Endothelial cell of hepatic sinusoid (primary cell): ENCODE results near the gene NAXD.
"Not testable (repeated sequence)": the region's sequence is repeated elsewhere in the genome, so short reads cannot be mapped to it uniquely, and the experiment has no call there.

Source experiments
- in situ Hi-C: cut with HindIII; loops from 2 replicates; pipeline ENCODE4 v1.10.0; 2017; ENCODE audit warnings: low sequenced_read_pairs

The NAXD gene

DNA sequence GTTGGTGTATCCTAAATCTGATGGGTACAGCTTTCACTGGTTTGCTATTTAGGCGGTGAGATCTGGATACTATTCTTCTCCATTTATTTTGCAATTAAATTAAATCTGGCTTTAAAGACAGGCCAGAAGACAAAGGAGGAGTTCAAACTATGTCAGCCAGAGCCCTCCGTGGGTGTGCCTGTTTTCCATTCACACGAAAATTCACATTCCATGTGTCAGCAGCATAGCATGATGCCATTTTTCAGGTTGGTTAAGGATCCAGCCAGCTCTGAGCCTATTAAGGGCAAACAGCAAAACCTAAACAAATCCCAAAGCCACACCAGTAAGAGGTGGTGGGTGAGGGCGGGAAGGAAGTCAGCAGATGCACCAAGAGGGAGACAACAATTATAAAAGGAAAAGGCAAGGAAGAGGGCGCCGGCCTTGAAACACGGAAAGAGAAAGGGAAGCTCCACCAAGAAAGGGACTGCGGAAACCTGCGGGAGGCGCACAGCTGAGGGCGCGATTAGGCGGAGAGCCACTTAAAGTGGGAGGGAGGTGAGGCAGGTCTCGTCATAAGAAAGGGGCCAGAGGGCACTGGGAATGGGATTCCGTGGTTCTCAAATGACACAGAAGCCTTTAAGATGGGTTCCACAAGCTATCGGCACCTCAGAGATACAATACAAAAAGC lies 47.6 kb downstream of the NAXD start:
- in situ Hi-C loops, result loop anchor here (5.0 kb wide), 1 partner anchor 69 kb away; no protein-coding TSS in a partner anchor

DNA sequence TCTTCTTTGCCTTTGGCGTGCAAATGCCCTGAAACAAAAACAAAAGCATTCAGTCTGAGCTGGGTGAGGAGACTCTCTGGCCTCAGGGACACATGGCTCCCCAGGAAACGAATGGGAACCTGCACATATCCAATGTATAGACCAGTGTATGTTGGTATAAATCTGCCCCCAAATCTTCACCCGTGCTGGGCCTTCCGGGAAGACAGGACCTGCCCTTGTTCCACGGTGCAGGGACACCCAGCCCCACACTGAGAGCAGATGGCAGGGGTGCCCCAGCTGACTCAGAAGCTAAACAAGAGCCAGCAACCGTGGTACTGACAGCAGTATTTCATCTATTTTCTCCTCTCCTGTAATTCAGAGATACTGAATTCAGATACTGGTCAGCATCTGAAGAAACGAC lies 48.1 kb downstream of the NAXD start:
- in situ Hi-C loops, result loop anchor here (5.0 kb wide), 1 partner anchor 69 kb away; no protein-coding TSS in a partner anchor

DNA sequence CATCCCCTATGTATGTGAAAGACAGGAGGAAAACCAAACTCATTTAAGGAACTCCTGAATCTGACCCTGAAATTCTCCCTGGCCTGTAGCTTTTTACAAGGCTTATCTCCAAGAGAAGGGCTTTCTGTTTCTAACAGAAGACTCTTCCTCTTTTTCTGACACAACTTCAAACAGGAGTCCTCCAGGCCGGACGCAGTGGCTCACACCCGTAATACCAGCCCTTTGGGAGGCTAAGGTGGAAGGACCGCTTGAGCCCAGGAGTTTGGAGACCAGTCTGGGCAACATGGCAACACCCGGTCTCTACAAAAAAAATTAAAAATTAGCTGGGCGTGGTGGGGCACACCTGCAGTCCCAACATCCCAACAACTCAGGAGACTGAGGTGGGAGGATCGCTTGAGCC lies 48.7 kb downstream of the NAXD start:
- in situ Hi-C loops, result loop anchor here (5.0 kb wide), 1 partner anchor 68 kb away; no protein-coding TSS in a partner anchor

DNA sequence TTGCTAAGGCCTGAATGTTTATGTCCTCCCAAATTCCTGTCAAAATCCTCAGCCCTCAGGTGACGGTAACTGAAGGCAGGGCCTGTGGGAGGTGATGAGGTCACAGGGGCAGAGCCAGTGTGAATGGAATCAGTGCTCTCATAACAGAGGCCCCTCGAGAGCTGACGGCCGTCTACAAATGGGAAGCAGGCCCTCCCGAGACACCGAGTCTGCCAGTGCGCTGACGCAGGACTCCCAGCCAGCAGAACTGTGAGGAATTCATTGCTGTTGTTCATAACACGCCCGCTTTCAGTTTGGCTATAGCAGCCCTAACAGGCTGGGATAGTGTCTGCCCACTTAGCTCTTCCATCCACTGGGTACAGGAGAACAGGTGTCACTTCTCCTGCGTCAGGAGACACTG lies 49.3 kb downstream of the NAXD start:
- in situ Hi-C loops, result loop anchor here (5.0 kb wide), 1 partner anchor 68 kb away; no protein-coding TSS in a partner anchor

DNA sequence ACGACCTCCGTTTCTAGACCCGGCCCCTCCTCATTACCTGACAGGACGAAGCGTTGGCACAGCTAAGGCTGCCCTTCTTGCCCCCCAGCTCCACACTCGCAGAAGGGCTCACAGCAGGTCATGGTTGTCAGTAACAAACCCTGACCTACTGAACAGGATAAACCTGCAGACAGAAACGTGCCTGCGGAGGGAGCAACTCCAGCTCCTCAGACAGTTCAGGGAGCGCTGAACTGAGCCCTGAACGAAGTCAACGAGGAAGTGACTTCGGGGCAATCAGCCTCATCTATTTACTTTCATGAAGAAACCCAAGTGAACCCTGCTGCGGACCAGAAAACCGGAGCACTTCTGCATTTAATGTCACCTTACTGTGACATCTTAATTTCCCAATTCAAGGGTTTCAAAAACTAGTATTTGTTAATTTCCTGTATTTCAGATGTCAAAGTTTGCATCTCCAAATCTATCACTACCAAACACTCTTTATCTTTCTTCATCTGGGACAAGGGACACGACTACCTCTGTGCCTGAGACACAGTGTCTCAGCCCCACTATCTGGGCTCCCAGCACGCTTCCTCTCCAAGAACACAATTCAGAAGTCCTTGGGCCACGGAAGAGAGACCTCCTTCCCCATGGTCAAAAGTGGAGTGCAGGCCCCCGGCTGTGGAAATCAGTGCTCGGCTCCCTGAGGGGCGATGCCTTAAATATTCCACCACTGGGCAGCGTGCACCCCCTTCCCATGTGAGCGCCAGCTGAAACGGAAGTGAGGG lies 50.3 kb downstream of the NAXD start:
- in situ Hi-C loops, result no loop called here

DNA sequence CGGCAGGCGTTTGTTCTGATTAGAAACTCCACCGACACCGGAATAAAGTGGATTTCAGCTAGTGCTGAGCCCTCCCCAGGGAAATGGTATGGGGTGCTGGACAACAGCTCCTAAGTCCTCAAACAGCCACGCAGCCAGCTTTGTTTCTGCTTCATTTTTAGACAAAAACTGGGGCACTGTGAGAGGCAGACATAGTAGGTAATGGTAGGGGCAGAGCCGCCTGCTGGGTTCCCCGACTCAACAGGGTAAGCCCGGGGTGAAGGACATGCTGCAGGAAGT lies 50.8 kb downstream of the NAXD start:
- in situ Hi-C loops, result no loop called here

DNA sequence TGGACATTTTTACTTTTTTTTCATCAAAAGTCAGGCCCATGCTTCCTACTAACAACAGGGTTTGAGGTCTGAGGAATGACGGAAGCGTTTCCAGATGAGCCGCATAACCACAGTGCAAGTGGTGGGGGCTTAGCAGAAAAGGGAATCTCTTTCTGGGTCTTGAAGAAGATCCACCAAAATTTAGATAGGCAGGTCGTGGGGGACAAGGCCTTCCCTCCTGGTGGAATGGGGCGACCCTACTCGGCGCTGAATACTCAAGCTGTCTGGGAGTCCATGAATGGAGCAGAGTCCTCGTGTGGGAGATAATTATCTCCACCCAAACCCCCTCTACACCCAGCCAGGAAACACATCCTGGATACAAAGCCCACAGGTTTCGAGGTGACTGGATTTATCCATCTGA lies 53.7 kb downstream of the NAXD start:
- in situ Hi-C loops, result no loop called here

DNA sequence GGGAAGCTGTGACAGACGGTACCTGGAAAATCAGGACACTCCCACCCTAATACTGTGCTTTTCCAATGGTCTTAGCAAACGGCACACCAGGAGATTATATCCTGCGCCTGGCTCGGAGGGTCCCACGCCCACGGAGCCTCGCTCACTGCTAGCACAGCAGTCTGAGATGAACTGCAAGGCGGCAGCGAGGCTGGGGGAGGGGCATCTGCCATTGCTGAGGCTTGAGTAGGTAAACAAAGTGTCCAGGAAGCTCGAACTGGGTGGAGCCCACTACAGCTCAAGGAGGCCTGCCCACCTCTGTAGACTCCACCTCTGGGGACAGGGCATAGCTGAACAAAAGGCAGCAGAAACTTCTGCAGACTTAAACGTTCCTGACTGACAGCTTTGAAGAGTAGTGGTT lies 54.5 kb downstream of the NAXD start:
- in situ Hi-C loops, result not testable (repeated sequence)

DNA sequence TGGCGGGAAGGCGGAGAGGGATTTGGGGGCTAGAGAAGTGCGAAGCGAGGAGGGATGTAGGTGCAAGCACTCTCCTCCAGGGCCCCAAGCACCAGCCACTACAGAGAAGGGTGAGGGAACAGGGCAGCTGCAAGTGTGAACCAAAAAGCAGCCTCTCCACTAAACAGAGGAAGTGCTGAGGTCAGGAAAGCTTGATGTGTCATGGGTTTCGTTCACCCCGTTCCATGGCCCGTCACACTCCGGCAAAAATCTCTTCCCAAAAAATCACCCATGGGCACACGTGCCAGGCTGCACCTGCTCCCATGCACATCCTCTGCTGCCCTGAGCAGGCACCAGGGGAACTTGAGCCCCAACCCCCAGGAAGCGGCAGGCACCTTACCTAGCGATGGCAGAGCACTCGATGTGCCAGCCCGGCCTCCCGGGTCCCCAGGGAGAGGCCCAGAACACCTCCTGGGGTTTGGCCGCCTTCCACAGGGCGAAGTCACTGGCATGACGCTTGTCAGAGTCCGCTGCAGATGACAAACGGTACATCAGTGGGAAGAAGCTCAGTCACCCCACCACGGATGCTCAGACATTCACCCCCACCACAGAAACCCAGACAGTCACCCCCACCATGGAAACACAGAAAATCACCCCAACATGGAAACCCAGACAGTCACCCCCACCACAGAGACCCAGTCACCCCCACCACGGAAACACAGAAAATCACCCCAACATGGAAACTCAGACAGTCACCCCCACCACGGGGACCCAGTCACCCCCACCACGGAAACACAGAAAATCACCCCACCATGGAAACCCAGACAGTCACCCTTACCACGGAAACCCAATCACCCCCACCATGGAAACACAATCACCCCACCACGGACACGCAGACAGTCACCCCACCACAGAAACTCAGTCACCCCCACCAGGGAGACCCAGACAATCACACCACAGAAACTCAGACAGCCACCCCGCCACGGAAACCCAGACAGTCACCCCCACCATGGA lies 61.5 kb downstream of the NAXD start:
- in situ Hi-C loops, result no loop called here

DNA sequence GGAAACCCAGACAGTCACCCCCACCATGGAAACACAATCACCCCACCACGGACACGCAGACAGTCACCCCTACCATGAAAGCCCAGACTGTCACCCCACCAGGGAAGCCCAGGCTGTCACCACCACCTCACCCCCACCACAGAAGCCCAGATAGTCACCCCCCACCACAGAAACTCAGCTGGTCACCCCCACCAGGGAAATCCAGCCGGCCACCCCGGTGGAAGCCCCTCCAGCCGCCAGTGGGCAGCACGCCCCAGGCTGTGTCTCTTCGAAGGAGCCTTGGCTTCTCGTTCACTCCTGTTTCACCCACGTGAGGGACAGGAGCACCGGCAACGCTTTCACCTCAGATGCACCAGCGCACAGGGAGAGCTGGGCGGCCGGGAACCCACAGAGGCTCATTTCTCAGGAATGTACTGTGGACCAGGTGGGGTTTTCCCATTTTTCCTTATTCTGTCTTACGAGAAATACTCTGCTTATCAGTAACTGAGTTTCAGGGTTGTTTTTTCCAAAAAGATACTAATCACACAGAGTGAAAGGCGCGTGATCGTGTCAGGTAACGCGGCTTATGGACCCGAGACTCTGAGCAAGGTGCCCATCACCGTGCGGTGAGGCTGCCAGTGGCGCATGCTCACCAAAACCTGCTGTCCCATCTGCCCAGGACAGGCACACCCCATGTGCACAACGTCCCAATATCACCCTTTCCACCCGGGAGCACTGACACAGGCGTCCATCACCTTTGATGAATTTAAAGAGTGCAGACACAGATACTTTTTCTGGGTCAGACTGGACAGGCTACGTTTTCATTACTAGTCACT lies 62.6 kb downstream of the NAXD start:
- in situ Hi-C loops, result no loop called here

DNA sequence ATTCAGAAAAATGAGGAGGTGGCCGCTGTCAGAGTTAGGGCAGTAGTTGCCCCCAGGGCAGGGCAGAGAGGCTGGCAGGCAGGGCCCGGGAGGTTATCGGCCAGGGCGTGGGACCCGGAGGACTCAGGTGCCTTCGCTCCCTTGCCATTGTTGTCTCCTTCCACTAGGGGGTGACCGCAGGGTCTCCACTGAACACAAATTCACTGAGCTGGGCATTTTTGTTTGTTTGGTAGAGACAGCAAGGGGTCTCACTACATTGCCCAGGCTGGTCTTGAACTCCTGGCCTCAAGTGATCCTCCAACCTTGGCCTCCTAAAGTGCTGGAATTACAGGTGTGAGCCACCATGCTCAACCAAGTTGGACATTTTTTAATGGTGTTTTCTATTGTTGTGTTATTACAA lies 65.5 kb downstream of the NAXD start:
- in situ Hi-C loops, result no loop called here

DNA sequence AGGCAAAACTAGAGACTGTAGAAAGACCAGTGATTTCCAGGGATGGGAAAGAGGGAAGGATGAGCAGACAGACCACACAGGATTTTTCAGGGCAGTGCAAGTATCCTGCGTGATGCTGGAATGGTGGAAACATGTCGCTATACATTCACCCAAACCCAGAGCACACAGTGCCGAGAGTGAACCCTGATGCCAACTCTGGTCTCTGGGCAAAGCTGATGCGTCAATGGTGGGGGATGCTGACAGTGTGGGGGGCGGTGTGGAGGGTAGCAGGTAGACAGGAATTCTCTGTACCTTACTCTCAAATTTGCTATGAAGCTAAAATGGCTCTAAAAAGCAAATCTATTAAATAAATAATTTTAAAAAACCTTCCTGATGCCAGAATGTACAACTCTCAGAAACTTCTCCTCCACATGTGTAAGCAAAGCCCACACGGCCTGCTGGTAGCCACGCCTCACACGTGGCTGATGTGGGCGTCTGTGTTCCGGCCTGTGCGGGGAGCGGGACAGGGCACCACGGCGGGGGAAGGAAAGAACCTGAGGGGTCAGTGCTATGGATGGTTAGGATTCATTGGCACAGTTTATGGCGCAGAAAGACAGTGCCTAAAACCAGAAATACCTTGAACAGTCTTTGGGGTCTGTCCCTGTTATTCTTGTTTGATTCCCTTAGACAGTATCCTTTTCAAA lies 66.7 kb downstream of the NAXD start:
- in situ Hi-C loops, result no loop called here

DNA sequence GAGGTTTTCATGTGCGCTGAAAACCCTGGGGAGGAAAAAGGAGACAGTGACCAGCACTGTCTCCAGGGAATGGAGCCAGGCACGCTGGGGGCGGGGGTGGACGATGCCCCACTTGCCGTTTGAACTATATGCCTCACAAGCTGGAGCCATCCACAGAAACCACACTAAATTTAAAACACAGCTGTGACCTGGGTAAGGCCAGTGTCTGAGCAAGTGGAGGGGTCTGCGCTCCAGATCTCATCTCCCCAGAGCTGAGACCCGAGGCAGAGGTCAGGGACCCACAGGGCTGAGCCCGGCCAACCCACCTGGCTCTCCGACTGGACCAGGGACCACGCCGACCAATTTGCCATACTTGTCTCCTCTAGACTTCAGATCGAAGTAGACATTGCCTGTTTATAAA lies 67.4 kb downstream of the NAXD start:
- in situ Hi-C loops, result no loop called here

DNA sequence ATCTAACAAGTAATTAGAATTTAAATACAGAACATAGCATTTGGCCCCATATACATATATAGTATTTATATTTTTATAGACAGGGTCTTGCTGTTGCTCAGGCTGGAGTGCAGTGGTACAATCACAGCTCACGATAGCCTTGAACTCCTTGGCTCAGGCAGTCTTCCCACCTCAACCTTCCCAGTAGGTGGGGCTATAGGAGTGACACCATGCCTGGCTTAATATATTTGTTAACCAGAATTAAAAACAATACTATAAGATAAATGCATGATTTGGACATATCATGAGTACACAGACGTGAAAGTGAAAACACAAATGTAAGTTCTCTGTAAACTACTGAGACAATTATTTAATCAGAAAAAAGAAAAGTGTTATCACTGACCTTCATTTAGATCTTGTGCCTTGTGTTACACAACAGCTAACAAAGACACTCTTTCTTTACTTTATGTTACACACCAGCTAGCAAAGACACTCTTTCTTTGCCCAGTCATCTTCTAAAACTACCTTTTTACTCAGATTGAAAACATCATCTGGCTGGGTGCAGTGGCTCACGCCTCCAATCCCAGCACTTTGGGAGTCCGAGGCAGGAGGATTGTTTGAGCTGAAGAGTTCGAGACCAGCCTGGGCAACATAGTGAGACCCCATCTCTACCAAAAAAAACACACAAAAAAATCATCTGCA lies 68.0 kb downstream of the NAXD start:
- in situ Hi-C loops, result no loop called here

DNA sequence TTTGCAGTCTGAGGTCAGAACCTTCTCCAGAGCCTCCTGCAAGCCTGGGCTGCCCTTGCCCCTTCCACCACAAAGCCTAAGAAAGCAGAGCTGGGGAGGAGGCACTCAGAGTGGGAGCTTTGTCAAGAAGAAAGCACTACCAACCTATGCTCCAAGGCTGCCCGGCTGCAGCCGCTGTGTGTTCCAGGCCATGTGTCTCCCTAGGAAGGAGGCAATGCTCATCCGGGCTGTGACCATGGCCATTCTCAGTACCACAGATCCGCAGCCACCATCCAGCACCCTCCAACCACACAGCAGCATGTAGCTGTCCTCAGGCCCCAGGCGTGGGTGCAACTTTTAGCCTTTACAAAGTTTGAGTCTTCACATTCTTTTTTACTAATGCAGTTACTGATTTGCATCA lies 68.6 kb downstream of the NAXD start:
- in situ Hi-C loops, result no loop called here

DNA sequence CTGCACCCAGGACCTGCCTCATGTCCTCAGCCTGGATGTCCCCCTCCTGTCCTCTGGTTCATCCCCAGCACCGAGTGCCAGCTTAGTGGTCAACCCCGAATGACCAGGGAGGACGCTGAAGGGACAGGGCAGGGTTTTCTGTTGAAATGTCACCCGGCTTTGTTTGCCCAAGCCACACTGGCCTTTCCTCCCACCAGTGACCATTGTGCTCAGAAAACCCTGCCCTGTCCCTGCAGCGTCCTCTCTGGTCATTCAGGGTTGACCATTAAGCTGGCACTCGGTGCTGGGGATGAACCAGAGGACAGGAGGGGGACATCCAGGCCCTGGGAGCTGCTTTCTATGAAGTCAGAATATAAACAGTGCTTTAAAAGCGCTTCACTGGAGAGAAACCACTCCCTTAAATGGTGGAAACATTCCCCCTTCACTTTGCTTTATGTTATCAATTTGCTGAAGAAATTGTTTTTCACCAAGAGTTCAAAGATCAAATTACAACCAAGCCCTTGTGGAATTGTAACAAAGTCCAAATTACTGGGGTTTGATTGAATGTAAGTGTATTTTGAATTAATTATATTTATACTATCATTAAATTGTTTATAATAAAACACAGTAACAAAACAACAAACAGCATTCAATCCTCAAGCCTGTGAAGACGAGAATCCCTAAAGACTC lies 69.2 kb downstream of the NAXD start:
- in situ Hi-C loops, result no loop called here

DNA sequence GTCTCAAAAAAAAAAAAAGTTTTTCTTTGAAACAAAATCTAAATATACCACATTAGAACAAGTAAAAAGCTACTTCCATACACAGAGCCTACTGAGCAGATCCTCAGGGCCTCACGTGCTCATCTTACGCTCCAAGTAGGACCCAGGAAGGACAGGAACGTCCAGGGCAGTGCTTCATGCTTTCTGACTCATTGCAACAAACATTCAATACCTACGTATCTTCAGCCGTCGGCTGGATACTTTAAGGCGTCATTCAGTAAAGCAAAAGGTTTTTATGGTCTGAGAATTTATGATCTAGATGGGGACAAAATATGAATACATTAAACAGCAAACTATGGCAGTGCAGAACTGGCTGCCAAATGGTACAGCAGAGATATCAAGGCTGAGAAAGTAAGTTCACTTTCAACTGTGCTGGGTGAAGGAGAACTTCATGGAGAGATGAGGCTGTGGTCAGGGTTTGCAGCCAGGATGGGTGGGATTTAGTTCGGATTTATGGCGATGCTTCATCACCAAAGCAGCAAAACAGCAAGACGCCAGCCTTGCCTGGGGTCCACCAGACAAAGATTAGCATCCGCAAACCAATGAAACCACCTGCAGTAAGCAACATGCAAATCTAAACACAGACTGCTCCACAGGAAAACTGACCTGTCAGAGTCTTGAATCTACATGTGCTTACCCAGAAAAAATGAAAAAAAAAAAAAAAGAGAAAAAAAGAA lies 70.1 kb downstream of the NAXD start:
- in situ Hi-C loops, result no loop called here

DNA sequence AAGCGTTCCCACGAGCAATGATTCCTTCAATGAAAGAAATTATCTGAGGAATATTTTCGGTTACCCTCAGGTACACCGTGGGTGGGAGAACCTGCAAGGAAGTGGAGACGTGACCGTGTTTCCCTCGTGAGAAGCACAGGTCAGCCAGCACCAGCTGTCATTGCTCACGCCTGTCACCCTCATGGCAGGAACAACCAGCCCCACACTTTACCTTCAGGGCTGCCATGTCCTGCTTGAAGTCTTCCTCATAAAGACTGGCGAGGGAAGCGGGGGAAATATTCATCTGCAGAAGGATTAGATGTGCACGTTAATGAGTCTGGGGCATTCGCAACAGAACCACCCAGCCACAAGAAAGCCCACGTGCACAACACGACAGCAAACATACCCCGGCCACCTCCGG lies 72.4 kb downstream of the NAXD start:
- in situ Hi-C loops, result no loop called here
